KMS-11 (cell line): ENCODE data around the gene DAZAP1.

Experiments used
- H2AFZ ChIP-seq: fragments of 200-600 bp; sonication (generic); 2 replicates; pipeline ENCODE4 v1.6.1; 2016; ENCODE audit warnings: antibody characterized with exemption, mixed run types, low read depth
- H3K27ac ChIP-seq: fragments of 200-600 bp; sonication (generic); 2 replicates; pipeline ENCODE4 v1.6.1; 2016; ENCODE audit warnings: mild to moderate bottlenecking, mixed run types
- H3K27me3 ChIP-seq: fragments of 200-600 bp; sonication (generic); 2 replicates; pipeline ENCODE4 v1.6.1; 2017; ENCODE audit warnings: mild to moderate bottlenecking, low read depth, mixed run types, moderate library complexity; ENCODE audit not compliant: insufficient read depth
- H3K36me3 ChIP-seq: fragments of 200-600 bp; sonication (generic); 2 replicates; pipeline ENCODE4 v1.6.1; 2017; ENCODE audit warnings: mild to moderate bottlenecking, mixed run types; ENCODE audit not compliant: insufficient read depth
- H3K4me1 ChIP-seq: fragments of 200-600 bp; sonication (generic); 2 replicates; pipeline ENCODE4 v1.6.1; 2016; ENCODE audit warnings: mild to moderate bottlenecking, low read depth, mixed run types; ENCODE audit not compliant: poor library complexity, severe bottlenecking
- H3K4me2 ChIP-seq: fragments of 200-600 bp; sonication (generic); 2 replicates; pipeline ENCODE4 v1.7.0; 2016; ENCODE audit warnings: mild to moderate bottlenecking, mixed run types
- H3K4me3 ChIP-seq: fragments of 200-600 bp; sonication (generic); IDR thresholded peaks from 2 replicates; pipeline ENCODE4 v1.6.1; 2017; ENCODE audit warnings: low read depth, low read length, mixed read lengths; ENCODE audit not compliant: insufficient read depth
- H3K79me2 ChIP-seq: fragments of 200-600 bp; sonication (generic); 2 replicates; pipeline ENCODE4 v1.6.1; 2016; ENCODE audit warnings: low read depth, mixed run types; ENCODE audit not compliant: insufficient read depth
- H3K9ac ChIP-seq: fragments of 200-600 bp; sonication (generic); 2 replicates; pipeline ENCODE4 v1.6.1; 2016; ENCODE audit warnings: mild to moderate bottlenecking, mixed run types
- H4K20me1 ChIP-seq: fragments of 200-600 bp; sonication (generic); 2 replicates; pipeline ENCODE4 v1.6.1; 2016; ENCODE audit warnings: mild to moderate bottlenecking, mixed run types; ENCODE audit not compliant: insufficient read depth
- CTCF ChIP-seq: fragments of 200-600 bp; sonication (generic); conservative IDR thresholded peaks from 2 replicates; pipeline ENCODE4 v1.6.1; 2017; ENCODE audit warnings: low read depth, mild to moderate bottlenecking, antibody characterized with exemption, low read length, moderate library complexity, mixed read lengths

The DAZAP1 gene

GRCh38 chr19:1402411-1403070 lies 4.8 kb upstream of the DAZAP1 start:
- Histone ChIP-seq H3K27me3 (no peaks in the 10 kb centered on the region), H3K4me1 (peaks cover 21% of the 10 kb centered on the region), H4K20me1 (no peaks in the 10 kb centered on the region), H3K4me3 (no peak overlapping the region), H3K27ac (no peak overlapping the region), H3K36me3 (no peaks in the 10 kb centered on the region), H2AFZ (no peak overlapping the region), H3K4me2 (no peak overlapping the region; the same call in 1 of the 2 replicates), H3K9ac (no peak overlapping the region), H3K79me2 (no peaks in the 10 kb centered on the region)
- no peak for TF ChIP-seq CTCF

GRCh38 chr19:1406774-1407527 lies 435 bp upstream of the DAZAP1 start:
- H3K79me2 ChIP-seq: peaks cover 42% of the 10 kb centered on the region
- H3K4me3 ChIP-seq: no peak overlapping the region
- no peaks in the 10 kb centered on the region for H3K36me3 ChIP-seq
- no peaks in the 10 kb centered on the region for H3K27me3 ChIP-seq
- peak overlapping the region; percentile 62 for H3K27ac ChIP-seq
- H3K4me2 ChIP-seq: peak overlapping the region; percentile 58
- TF ChIP-seq CTCF: peak; percentile 80
- H3K9ac ChIP-seq: peak overlapping the region; percentile 70; the same call in 1 of the 2 replicates
- H2AFZ ChIP-seq: peak overlapping the region; percentile 55; the same call in 1 of the 2 replicates
- peaks cover 31% of the 10 kb centered on the region; the same call in 1 of the 2 replicates for H4K20me1 ChIP-seq
- H3K4me1 ChIP-seq: peaks cover 30% of the 10 kb centered on the region

GRCh38 chr19:1408300-1409203 lies 1.2 kb downstream of the DAZAP1 start:
- Histone ChIP-seq H3K36me3 (no peaks in the 10 kb centered on the region), H3K4me2 (peak overlapping the region; percentile 76)
- TF ChIP-seq CTCF: no peak

More at GRCh38 chr19:1408300-1409203, 1.2 kb downstream of the DAZAP1 start:
- Histone ChIP-seq H3K79me2 (peaks cover 58% of the 10 kb centered on the region), H3K4me1 (peaks cover 35% of the 10 kb centered on the region), H3K27ac (peak overlapping the region; percentile 91), H3K27me3 (no peaks in the 10 kb centered on the region), H3K4me3 (peak overlapping the region; percentile 37), H3K9ac (peak overlapping the region; percentile 99), H4K20me1 (peaks cover 43% of the 10 kb centered on the region), H2AFZ (no peak overlapping the region)
